Retinal pigment epithelial cell (primary cell): ENCODE data around the gene TRAF7.

ENCODE experiments used
- DNase-seq: peaks from one replicate; pipeline ENCODE4 v3.0.0-alpha.2; 2010; ENCODE audit warnings: low read depth
- H3K4me3 ChIP-seq: 2 replicates; pipeline ENCODE4 v1.5.1; 2011; ENCODE audit warnings: mild to moderate bottlenecking, low read length, control low read depth, moderate library complexity
- TF ChIP-seq, protein P1 (sequence below): conservative IDR thresholded peaks from 2 replicates; pipeline ENCODE4 v1.5.1; 2011; ENCODE audit warnings: low read depth, low read length, control low read depth, inconsistent platforms

The TRAF7 gene

DNA sequence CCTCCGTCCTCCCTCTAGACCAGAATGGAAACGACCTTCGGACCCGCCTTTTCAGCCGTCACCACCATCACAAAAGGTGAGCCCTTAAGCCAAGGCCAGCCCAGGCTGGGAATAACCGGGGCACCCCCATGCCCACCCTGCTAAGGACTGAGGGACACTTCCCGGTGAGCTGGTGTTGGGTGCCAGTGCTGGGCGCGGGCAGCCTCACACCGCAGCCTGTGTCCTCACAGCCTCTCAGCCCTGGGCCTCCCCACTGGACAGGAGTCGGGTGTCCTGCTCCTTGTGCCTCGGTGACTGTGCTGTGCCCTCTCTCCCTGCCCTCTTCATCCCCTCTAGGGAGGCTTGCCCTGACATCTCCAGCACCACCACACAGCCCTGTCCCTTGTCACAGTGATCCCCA, 10.3 kb downstream of the TRAF7 start:
- no peak for DNase-seq
- TF ChIP-seq, protein P1, sequence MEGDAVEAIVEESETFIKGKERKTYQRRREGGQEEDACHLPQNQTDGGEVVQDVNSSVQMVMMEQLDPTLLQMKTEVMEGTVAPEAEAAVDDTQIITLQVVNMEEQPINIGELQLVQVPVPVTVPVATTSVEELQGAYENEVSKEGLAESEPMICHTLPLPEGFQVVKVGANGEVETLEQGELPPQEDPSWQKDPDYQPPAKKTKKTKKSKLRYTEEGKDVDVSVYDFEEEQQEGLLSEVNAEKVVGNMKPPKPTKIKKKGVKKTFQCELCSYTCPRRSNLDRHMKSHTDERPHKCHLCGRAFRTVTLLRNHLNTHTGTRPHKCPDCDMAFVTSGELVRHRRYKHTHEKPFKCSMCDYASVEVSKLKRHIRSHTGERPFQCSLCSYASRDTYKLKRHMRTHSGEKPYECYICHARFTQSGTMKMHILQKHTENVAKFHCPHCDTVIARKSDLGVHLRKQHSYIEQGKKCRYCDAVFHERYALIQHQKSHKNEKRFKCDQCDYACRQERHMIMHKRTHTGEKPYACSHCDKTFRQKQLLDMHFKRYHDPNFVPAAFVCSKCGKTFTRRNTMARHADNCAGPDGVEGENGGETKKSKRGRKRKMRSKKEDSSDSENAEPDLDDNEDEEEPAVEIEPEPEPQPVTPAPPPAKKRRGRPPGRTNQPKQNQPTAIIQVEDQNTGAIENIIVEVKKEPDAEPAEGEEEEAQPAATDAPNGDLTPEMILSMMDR: no peak
- no peak overlapping the region for H3K4me3 ChIP-seq

DNA sequence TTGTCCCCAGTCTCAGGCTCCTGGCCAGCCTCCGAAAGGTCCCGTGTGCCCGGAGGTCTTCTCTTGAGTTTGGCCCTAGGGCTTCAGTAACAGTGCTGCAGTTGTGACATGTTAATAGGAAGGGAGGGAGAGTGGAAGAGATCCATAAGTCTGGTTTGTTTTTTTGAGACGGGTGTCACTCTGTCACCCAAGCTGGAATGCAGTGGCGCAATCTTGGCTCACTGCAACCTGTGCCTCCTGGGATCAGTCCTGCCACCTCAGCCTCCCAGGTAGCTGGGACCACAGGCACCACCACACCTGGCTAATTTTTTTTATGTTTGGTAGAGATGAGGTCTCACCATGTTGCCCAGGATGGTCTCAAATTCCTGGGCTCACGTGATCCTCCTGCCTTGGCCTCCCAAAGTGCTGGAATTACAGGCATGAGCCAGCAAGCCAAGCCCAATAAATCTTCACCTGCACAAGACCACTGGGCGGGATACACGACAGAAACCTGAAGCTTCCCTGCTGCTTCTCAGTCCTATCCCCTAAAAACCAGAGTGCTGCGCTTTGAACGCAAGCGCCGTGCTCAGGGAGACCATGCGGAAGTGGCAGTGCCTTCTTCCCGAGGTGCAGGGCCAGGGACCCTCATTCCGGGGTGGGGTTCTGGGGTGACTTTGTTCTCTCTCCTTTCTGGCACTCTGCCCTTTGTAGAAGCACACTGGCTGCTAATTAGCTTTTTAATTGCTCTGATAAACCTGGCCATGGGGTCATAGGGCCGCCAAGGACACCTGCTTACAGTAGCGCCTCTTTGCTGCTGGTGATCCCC, 10.9 kb downstream of the TRAF7 start:
- TF ChIP-seq, protein P1: no peak
- DNase-seq: no peak
- H3K4me3 ChIP-seq: no peak overlapping the region

DNA sequence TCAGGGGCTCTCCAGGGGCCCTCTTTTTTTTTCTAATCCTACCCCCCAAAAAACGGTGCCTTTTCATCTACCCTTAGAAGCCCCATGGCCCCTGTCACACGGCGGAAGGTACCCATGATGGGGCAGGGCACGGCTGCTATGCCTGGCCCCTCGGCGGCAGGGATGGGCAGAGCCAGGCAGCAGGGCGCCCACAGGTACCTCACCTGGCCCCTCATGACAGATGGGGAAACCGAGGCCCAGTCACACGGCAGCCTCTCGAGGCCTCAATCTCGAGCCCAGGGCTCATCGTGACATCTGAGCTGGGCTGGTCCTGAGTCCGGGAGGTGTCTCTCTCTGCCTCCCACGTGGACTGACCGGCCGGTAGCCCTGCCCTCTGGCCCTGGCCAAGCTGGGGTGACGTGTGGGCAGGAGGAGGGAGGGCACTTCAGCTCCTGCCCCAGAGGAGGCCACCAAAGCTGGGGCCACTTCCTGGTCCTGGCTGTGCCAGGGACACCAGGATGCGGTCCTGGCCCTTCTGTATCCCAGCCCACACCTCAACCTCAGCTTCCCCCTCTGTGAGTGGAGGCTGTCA, 11.6 kb downstream of the TRAF7 start:
- TF ChIP-seq, protein P1: no peak
- no peak overlapping the region for H3K4me3 ChIP-seq
- DNase-seq: no peak

DNA sequence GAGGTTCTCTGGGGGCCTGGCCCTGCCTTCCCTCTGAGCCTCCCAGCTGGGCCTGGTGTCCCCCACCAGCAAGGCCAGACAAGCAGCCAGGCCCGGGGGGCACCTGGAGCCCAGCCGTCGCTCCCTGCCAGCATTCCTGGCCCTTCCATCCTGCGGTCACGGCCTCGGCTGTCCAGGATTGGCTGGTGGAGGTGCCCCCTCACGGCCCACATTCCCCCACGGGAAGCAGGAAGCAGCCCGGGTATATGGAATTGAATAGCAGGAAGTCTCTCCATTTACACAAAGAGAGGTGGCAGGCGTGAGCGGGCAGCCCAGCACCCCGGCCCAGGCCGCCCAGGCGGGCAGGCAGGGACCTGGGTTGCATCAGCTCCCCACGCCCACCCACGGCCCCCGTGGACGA, 14.5 kb downstream of the TRAF7 start:
- TF ChIP-seq, protein P1: no peak
- no peak for DNase-seq
- H3K4me3 ChIP-seq: no peak overlapping the region

DNA sequence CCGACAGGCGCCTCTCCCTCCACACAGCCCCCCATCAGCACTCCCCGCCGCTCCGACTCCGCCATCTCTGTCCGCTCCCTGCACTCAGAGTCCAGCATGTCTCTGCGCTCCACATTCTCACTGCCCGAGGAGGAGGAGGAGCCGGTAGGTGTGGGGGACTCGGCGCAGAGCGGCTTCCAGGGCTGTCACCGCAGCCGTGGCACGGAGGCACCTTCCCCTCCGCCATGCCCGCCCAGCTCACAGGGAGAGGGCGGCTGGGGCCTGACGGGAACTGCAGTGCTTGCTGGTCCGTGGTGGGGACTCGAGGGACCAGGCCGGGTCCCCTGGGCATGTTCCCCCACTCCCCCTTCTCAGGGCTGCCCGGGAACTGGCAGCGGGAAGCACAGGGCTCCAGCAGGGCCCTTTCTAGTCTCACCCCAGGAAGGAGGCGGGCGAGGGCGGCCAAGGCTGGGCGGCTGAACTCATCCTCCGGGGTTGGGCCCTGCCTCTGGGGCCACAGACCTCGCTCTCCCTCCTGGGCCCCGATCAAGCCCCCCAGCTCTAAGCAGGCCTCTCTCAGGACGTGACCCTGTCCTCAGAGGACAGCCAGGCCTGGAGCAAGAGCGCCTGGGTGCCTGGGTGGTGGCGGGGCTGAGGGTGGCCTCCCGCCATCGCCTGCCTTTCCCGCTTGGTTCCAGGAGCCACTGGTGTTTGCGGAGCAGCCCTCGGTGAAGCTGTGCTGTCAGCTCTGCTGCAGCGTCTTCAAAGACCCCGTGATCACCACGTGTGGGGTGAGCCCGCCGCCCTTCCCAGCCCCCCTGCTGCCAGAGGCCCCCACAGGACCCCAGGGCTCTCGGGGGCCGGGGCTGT, 15.2 kb downstream of the TRAF7 start:
- TF ChIP-seq, protein P1: no peak
- H3K4me3 ChIP-seq: no peak overlapping the region
- no peak for DNase-seq

DNA sequence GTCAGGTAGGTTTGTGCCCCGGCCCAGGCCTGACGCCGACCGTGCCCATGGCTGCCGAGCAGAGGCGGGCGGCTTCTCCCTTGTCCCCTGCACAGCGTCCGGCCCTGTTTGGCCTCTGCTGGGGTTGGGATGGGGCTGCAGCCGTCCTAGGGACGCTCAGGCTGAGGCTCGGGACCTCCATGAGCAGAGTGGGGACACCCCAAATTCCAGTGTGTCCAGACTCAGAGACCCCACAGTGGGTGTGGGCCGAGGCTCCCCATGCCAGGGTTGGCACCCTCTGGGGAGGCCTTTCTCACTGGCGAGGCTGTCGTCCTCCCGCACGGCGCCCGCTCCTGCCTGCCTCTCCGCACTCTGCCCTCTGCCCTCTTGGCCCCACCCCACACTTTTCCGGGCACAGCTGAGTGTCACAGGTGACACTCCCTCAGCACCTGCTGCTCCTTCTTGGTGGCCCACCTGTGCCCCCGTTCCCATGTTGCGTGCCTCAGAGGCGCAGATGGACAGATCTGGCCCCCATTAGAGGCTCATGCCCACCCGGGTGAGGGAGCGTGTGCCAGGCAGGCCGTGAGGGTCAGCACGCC, 16.1 kb downstream of the TRAF7 start:
- TF ChIP-seq, protein P1: no peak
- no peak overlapping the region for H3K4me3 ChIP-seq
- no peak for DNase-seq
